HG03460 (cell line): ENCODE results near the gene CROT.

ENCODE experiments used
- ATAC-seq: cut with Tn5 transposase; IDR thresholded peaks from one replicate; pipeline ENCODE4 v1.9.1; 2021; ENCODE audit not compliant: unreplicated experiment

Gene CROT

GRCh38 chr7:87341441-87341840 lies 4.0 kb upstream of the CROT start:
- ATAC-seq = no peak

GRCh38 chr7:87342231-87342630 lies 3.2 kb upstream of the CROT start:
- ATAC-seq = no peak

- ATAC-seq = no peak
These were observed 1.0 kb upstream of the CROT start for GRCh38 chr7:87344446-87344845.

- peak; percentile 3 for ATAC-seq
These were observed 503 bp downstream of the CROT start for GRCh38 chr7:87345962-87346371.

- no peak for ATAC-seq
These were observed 1.7 kb downstream of the CROT start for GRCh38 chr7:87347207-87347606.

- ATAC-seq = no peak
These were observed 2.2 kb downstream of the CROT start for GRCh38 chr7:87347664-87348063.

GRCh38 chr7:87354749-87355148 lies 9.3 kb downstream of the CROT start:
- ATAC-seq = no peak

GRCh38 chr7:87356448-87356847 lies 11.0 kb downstream of the CROT start:
- ATAC-seq = no peak

GRCh38 chr7:87359366-87359765 lies 13.9 kb downstream of the CROT start:
- no peak for ATAC-seq

GRCh38 chr7:87361320-87361719 lies 15.9 kb downstream of the CROT start:
- no peak for ATAC-seq

- no peak for ATAC-seq
These were observed 17.9 kb downstream of the CROT start for GRCh38 chr7:87363342-87363741.

GRCh38 chr7:87364246-87364645 lies 18.8 kb downstream of the CROT start:
- no peak for ATAC-seq

- ATAC-seq = no peak
These were observed 23.8 kb downstream of the CROT start for GRCh38 chr7:87369216-87369615.

GRCh38 chr7:87370660-87371180 lies 25.3 kb downstream of the CROT start:
- ATAC-seq = no peak

GRCh38 chr7:87375662-87376435 lies 30.4 kb downstream of the CROT start:
- ATAC-seq = no peak

- no peak for ATAC-seq
These were observed 35.4 kb downstream of the CROT start for GRCh38 chr7:87380905-87381304.

- ATAC-seq = no peak
These were observed 45.7 kb downstream of the CROT start for GRCh38 chr7:87391020-87391701.

GRCh38 chr7:87395442-87396020 lies 50.1 kb downstream of the CROT start:
- ATAC-seq = no peak

- ATAC-seq = no peak
These were observed 53.0 kb downstream of the CROT start for GRCh38 chr7:87398446-87398845.

GRCh38 chr7:87404674-87405073 lies 59.2 kb downstream of the CROT start:
- ATAC-seq = no peak

- ATAC-seq = no peak
These were observed 65.7 kb downstream of the CROT start for GRCh38 chr7:87411186-87411585.

GRCh38 chr7:87413029-87413428 lies 67.6 kb downstream of the CROT start:
- no peak for ATAC-seq
